PC-3 (cell line): ENCODE data around the gene TMEM81.

Source experiments
- EZH2 ChIP-seq: fragments of 300-600 bp; sonication (generic); IDR thresholded peaks from one replicate; pipeline ENCODE4 v1.6.1; 2017; ENCODE audit warnings: antibody characterized with exemption, mild to moderate bottlenecking, low read length; ENCODE audit not compliant: unreplicated experiment
- TF ChIP-seq, protein P1 (sequence below): fragments of 300-600 bp; sonication (generic); conservative IDR thresholded peaks from 2 replicates; pipeline ENCODE4 v1.5.1; 2017; ENCODE audit warnings: antibody characterized with exemption, low read depth, mild to moderate bottlenecking, low read length

DNA sequence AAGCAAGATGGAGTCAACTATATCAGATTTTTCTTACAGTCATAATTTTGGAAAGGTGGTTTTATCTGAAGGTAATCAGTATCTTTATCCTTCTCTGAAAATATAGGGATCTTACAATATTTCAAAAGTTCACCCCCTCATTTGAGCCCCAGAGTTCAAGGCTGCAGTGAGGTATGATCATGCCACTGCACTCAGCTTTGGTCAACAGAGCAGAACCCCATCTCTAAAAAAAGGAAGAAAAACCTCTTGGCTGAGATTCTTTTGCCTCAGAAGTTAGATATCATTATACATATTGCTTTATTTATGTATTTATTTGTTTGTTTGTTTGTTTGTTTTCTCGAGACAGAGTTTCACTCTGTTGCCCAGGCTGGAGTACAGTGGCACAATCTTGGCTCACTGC lies 49.0 kb upstream of the TMEM81 start:
- TF ChIP-seq, protein P1, sequence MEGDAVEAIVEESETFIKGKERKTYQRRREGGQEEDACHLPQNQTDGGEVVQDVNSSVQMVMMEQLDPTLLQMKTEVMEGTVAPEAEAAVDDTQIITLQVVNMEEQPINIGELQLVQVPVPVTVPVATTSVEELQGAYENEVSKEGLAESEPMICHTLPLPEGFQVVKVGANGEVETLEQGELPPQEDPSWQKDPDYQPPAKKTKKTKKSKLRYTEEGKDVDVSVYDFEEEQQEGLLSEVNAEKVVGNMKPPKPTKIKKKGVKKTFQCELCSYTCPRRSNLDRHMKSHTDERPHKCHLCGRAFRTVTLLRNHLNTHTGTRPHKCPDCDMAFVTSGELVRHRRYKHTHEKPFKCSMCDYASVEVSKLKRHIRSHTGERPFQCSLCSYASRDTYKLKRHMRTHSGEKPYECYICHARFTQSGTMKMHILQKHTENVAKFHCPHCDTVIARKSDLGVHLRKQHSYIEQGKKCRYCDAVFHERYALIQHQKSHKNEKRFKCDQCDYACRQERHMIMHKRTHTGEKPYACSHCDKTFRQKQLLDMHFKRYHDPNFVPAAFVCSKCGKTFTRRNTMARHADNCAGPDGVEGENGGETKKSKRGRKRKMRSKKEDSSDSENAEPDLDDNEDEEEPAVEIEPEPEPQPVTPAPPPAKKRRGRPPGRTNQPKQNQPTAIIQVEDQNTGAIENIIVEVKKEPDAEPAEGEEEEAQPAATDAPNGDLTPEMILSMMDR, result no peak
- no peak for TF ChIP-seq EZH2
